ENCODE results near the gene PHYH. TPM values are rescaled to one million over a fixed set of nuclear protein-coding genes. Genes with fewer than 3 reads are reported as not detected.
"Not testable (repeated sequence)": the region's sequence is repeated elsewhere in the genome, so short reads cannot be mapped to it uniquely, and the experiment has no call there.

The PHYH gene
- total RNA-seq, 4 donors from 2014 or later, result 107 to 147 (median 143) TPM

GRCh38 chr10:13239923-13240322, 59.9 kb downstream of the PHYH start:
- H3K27me3 ChIP-seq, result no peaks in the 10 kb centered on the region
- H3K4me3 ChIP-seq, result no peak overlapping the region
- no peaks in the 10 kb centered on the region for H3K9me3 ChIP-seq
- TF ChIP-seq POLR2A (IDR thresholded peaks at IDR 0.05) (no peak), CTCF (IDR thresholded peaks at IDR 0.05 in 4 of 5, conservative IDR thresholded peaks at IDR 0.05 in 1 of 5) (no peak)
- intact Hi-C loops (cut with DNase I; ENCODE audit: low total_unique reads), result no loop called here
- ATAC-seq (no peak), DNase-seq (no peak)
- no peaks in the 10 kb centered on the region for H3K36me3 ChIP-seq
- H3K27ac ChIP-seq, result no peak overlapping the region
- no peaks in the 10 kb centered on the region for H3K4me1 ChIP-seq
- in situ Hi-C loops (cut with MboI; ENCODE audit: low sequenced_read_pairs in 4 of 4), result no loop called here

GRCh38 chr10:13238271-13239077, 61.4 kb downstream of the PHYH start:
- Histone ChIP-seq H3K4me3 (no peak overlapping the region), H3K27me3 (no peaks in the 10 kb centered on the region), H3K27ac (no peak overlapping the region), H3K4me1 (no peaks in the 10 kb centered on the region), H3K36me3 (no peaks in the 10 kb centered on the region), H3K9me3 (no peaks in the 10 kb centered on the region)
- intact Hi-C loops (cut with DNase I; ENCODE audit: low total_unique reads) (no loop called here), in situ Hi-C loops (cut with MboI; ENCODE audit: low sequenced_read_pairs in 4 of 4) (no loop called here)
- no peak for DNase-seq
- TF ChIP-seq POLR2A (IDR thresholded peaks at IDR 0.05) (no peak), CTCF (IDR thresholded peaks at IDR 0.05 in 4 of 5, conservative IDR thresholded peaks at IDR 0.05 in 1 of 5) (no peak)
- ATAC-seq, result no peak

- no peaks in the 10 kb centered on the region for H3K9me3 ChIP-seq
- intact Hi-C loops (cut with DNase I; ENCODE audit: low total_unique reads) (no loop called here), in situ Hi-C loops (cut with MboI; ENCODE audit: low sequenced_read_pairs in 4 of 4) (no loop called here)
- H3K27me3 ChIP-seq, result no peaks in the 10 kb centered on the region
- no peaks in the 10 kb centered on the region for H3K4me1 ChIP-seq
- DNase-seq, result no peak
- H3K27ac ChIP-seq, result no peak overlapping the region
- ATAC-seq, result no peak
- H3K36me3 ChIP-seq, result no peaks in the 10 kb centered on the region
- no peak overlapping the region for H3K4me3 ChIP-seq
- TF ChIP-seq POLR2A (IDR thresholded peaks at IDR 0.05), result no peak
- no peak for TF ChIP-seq CTCF (IDR thresholded peaks at IDR 0.05 in 4 of 5, conservative IDR thresholded peaks at IDR 0.05 in 1 of 5)
Observed at GRCh38 chr10:13236638-13237037, 63.2 kb downstream of the PHYH start.

GRCh38 chr10:13234736-13235135, 65.1 kb downstream of the PHYH start:
- H3K36me3 ChIP-seq; H3K4me3 ChIP-seq; H3K4me1 ChIP-seq; intact Hi-C loops (cut with DNase I; ENCODE audit: low total_unique reads); H3K27ac ChIP-seq; ATAC-seq; in situ Hi-C loops (cut with MboI; ENCODE audit: low sequenced_read_pairs in 4 of 4); H3K27me3 ChIP-seq; H3K9me3 ChIP-seq; DNase-seq: not testable (repeated sequence)

DNA sequence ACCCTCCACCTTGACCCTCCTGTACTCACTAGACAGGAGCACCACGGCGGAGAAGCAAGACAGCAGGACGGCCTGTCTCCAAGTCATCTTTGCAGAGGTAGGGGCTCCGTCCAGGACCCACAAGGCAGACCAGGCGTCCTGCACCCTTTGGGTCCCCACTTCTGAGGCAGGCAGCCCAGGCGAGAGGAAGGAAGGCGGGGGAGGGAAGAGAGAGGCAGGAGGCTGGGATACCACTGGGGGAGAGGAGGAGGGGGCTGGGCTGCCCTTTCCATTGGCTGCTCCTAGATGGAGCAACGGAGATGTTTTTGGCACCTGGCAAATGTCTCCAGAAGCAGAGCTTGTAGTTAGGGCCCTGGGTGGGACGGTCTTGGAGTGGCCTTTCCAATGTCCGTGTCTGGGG, 65.7 kb downstream of the PHYH start, which contains the start of gene UCMA:
TSS of gene UCMA (minus strand) at position 203 of the 400 bp plus-strand sequence. CDS start at position 87, 116 bp downstream.
- Histone ChIP-seq H3K36me3 (no peaks in the 10 kb centered on the region), H3K4me1 (no peaks in the 10 kb centered on the region), H3K4me3 (no peak within 1 kb of the TSS), H3K9me3 (no peaks in the 10 kb centered on the region), H3K27me3 (no peaks in the 10 kb centered on the region), H3K27ac (no peak within 1 kb of the TSS)
- in situ Hi-C loops (cut with MboI; ENCODE audit: low sequenced_read_pairs in 4 of 4) (no loop called here), intact Hi-C loops (cut with DNase I; ENCODE audit: low total_unique reads) (no loop called here)
- DNase-seq (no peak), ATAC-seq (no peak)
- TF ChIP-seq CTCF (IDR thresholded peaks at IDR 0.05 in 4 of 5, conservative IDR thresholded peaks at IDR 0.05 in 1 of 5) (no peak), POLR2A (IDR thresholded peaks at IDR 0.05) (no peak)

Data from gastrocnemius medialis (tissue), 4 donors.